Measurements from ENCODE around the gene ETV6. TPM values are rescaled to one million over a fixed set of nuclear protein-coding genes. Genes with fewer than 3 reads are reported as not detected.

Gene ETV6
- polyA plus RNA-seq, 1 donor (not counting 4 experiments of a cell fraction or from before 2014, with no cell fraction given) = 5.3 TPM

- no peak for DNase-seq (ENCODE audit: low read depth, low spot score)
- Histone ChIP-seq H3K4me3 (ENCODE audit: control insufficient read depth in 2 of 3, extremely low read depth in 1 of 3, insufficient read depth in 2 of 3, low read depth in 1 of 3, low read length in 3 of 3) (no peak overlapping the region), H3K9me1 (ENCODE audit: control insufficient read depth, extremely low read depth, insufficient read depth, low read length) (no peaks in the 10 kb centered on the region), H3K4me2 (ENCODE audit: control insufficient read depth, extremely low read depth, insufficient read depth, low read depth, low read length) (no peak overlapping the region), H4K20me1 (ENCODE audit: control insufficient read depth, extremely low read depth, insufficient read depth, low read length) (no peaks in the 10 kb centered on the region), H3K79me2 (ENCODE audit: control insufficient read depth, insufficient read depth, low read length) (peaks cover 19% of the 10 kb centered on the region), H3K9ac (ENCODE audit: control insufficient read depth, extremely low read depth, insufficient read depth, low read length) (no peak overlapping the region), H3K9me3 (ENCODE audit: control insufficient read depth, low read depth, low read length) (no peaks in the 10 kb centered on the region), H3K27me3 (ENCODE audit: control insufficient read depth, extremely low read depth, insufficient read depth, low read length) (no peaks in the 10 kb centered on the region), H3K36me3 (ENCODE audit: control insufficient read depth in 2 of 2, extremely low read depth in 1 of 2, insufficient read depth in 2 of 2, low read length in 2 of 2) (no peaks in the 10 kb centered on the region), H2AFZ (ENCODE audit: control insufficient read depth, low read length) (no peak overlapping the region), H3K27ac (ENCODE audit: control insufficient read depth, insufficient read depth, low read length) (no peak overlapping the region), H3K4me1 (ENCODE audit: control insufficient read depth, extremely low read depth, insufficient read depth, low read length) (peaks cover 4% of the 10 kb centered on the region)
- TF ChIP-seq, protein P1, sequence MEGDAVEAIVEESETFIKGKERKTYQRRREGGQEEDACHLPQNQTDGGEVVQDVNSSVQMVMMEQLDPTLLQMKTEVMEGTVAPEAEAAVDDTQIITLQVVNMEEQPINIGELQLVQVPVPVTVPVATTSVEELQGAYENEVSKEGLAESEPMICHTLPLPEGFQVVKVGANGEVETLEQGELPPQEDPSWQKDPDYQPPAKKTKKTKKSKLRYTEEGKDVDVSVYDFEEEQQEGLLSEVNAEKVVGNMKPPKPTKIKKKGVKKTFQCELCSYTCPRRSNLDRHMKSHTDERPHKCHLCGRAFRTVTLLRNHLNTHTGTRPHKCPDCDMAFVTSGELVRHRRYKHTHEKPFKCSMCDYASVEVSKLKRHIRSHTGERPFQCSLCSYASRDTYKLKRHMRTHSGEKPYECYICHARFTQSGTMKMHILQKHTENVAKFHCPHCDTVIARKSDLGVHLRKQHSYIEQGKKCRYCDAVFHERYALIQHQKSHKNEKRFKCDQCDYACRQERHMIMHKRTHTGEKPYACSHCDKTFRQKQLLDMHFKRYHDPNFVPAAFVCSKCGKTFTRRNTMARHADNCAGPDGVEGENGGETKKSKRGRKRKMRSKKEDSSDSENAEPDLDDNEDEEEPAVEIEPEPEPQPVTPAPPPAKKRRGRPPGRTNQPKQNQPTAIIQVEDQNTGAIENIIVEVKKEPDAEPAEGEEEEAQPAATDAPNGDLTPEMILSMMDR (optimal IDR thresholded peaks at IDR 0.05 in 1 of 3, IDR thresholded peaks at IDR 0.05 in 1 of 3, conservative IDR thresholded peaks at IDR 0.05 in 1 of 3; ENCODE audit: extremely low read depth in 1 of 3, insufficient read depth in 2 of 3, low read length in 3 of 3) = no peak
- TF ChIP-seq EZH2 (IDR thresholded peaks at IDR 0.05; ENCODE audit: low read length) = no peak
- peak; percentile 32 for FAIRE-seq
- dilution Hi-C loops (cut with MboI; ENCODE audit: extremely low pct_ligation_motif_present, low sequenced_read_pairs) = no loop called here
These were observed 63.0 kb downstream of the ETV6 start for GRCh38 chr12:11712491-11712890.

- no peak for FAIRE-seq
- no peak for DNase-seq (ENCODE audit: low read depth, low spot score)
- no peaks in the 10 kb centered on the region for H3K9me1 ChIP-seq (ENCODE audit: control insufficient read depth, extremely low read depth, insufficient read depth, low read length)
- H3K36me3 ChIP-seq (ENCODE audit: control insufficient read depth in 2 of 2, extremely low read depth in 1 of 2, insufficient read depth in 2 of 2, low read length in 2 of 2) = no peaks in the 10 kb centered on the region
- no peak overlapping the region for H2AFZ ChIP-seq (ENCODE audit: control insufficient read depth, low read length)
- no peak for TF ChIP-seq EZH2 (IDR thresholded peaks at IDR 0.05; ENCODE audit: low read length)
- TF ChIP-seq, protein P1 (optimal IDR thresholded peaks at IDR 0.05 in 1 of 3, IDR thresholded peaks at IDR 0.05 in 1 of 3, conservative IDR thresholded peaks at IDR 0.05 in 1 of 3; ENCODE audit: extremely low read depth in 1 of 3, insufficient read depth in 2 of 3, low read length in 3 of 3) = no peak
- dilution Hi-C loops (cut with MboI; ENCODE audit: extremely low pct_ligation_motif_present, low sequenced_read_pairs) = no loop called here
- H3K4me2 ChIP-seq (ENCODE audit: control insufficient read depth, extremely low read depth, insufficient read depth, low read depth, low read length) = no peak overlapping the region
- H3K4me3 ChIP-seq (ENCODE audit: control insufficient read depth in 2 of 3, extremely low read depth in 1 of 3, insufficient read depth in 2 of 3, low read depth in 1 of 3, low read length in 3 of 3) = no peak overlapping the region
- H3K27ac ChIP-seq (ENCODE audit: control insufficient read depth, insufficient read depth, low read length) = no peak overlapping the region
- H3K9ac ChIP-seq (ENCODE audit: control insufficient read depth, extremely low read depth, insufficient read depth, low read length) = no peak overlapping the region
- no peaks in the 10 kb centered on the region for H3K9me3 ChIP-seq (ENCODE audit: control insufficient read depth, low read depth, low read length)
- no peaks in the 10 kb centered on the region for H3K27me3 ChIP-seq (ENCODE audit: control insufficient read depth, extremely low read depth, insufficient read depth, low read length)
- H4K20me1 ChIP-seq (ENCODE audit: control insufficient read depth, extremely low read depth, insufficient read depth, low read length) = no peaks in the 10 kb centered on the region
- peaks cover 16% of the 10 kb centered on the region for H3K79me2 ChIP-seq (ENCODE audit: control insufficient read depth, insufficient read depth, low read length)
- peaks cover 7% of the 10 kb centered on the region for H3K4me1 ChIP-seq (ENCODE audit: control insufficient read depth, extremely low read depth, insufficient read depth, low read length)
These were observed 63.7 kb downstream of the ETV6 start for GRCh38 chr12:11713202-11713601.
